ENCODE measurements around the gene KIF5B.

GRCh38 chr10:32048282-32048681, 7.9 kb downstream of the KIF5B start:
- TF ChIP-seq GATA3 (IDR thresholded peaks at IDR 0.05; ENCODE audit: low read depth, low read length) (no peak), GATA2 (IDR thresholded peaks at IDR 0.05; ENCODE audit: low read depth, low read length) (no peak)

Measured in SH-SY5Y (cell line).